ENCODE data around the gene ZNF384.
A peak's percentile ranks its signal among the peaks of the same experiment; 100 is the strongest.
"Not testable (repeated sequence)": the region's sequence is repeated elsewhere in the genome, so short reads cannot be mapped to it uniquely, and the experiment has no call there.

ZNF384 gene

GRCh38 chr12:6688999-6689882 lies at the start of gene ZNF384:
Gene ZNF384, minus strand, starts transcription at chr12:6689375. Its CDS starts 9,855 bp downstream, at chr12:6679520.
- peak; percentile 100 for DNase-seq (ENCODE audit: low spot score)

- DNase-seq (ENCODE audit: low spot score) = no peak
These were observed 47.6 kb upstream of the ZNF384 start for GRCh38 chr12:6736754-6737153.

- peak; percentile 47 for DNase-seq (ENCODE audit: low spot score)
These were observed 46.4 kb upstream of the ZNF384 start for GRCh38 chr12:6735448-6736191.

- DNase-seq (ENCODE audit: low spot score) = no peak
These were observed 45.6 kb upstream of the ZNF384 start for GRCh38 chr12:6734506-6735387.

- DNase-seq (ENCODE audit: low spot score) = no peak
These were observed 41.0 kb upstream of the ZNF384 start for GRCh38 chr12:6730169-6730568.

GRCh38 chr12:6729186-6729585 lies 40.0 kb upstream of the ZNF384 start:
- DNase-seq (ENCODE audit: low spot score) = no peak

- no peak for DNase-seq (ENCODE audit: low spot score)
These were observed 36.2 kb upstream of the ZNF384 start for GRCh38 chr12:6725350-6725749.

GRCh38 chr12:6724409-6724797 lies 35.2 kb upstream of the ZNF384 start:
- no peak for DNase-seq (ENCODE audit: low spot score)

- peak; percentile 99 for DNase-seq (ENCODE audit: low spot score)
These were observed 34.6 kb upstream of the ZNF384 start, which contains the start of gene COPS7A for GRCh38 chr12:6723607-6724408. Gene COPS7A, plus strand, starts transcription at chr12:6724046. Its CDS starts 611 bp downstream, at chr12:6724657.

GRCh38 chr12:6722863-6723262 lies 33.7 kb upstream of the ZNF384 start:
- no peak for DNase-seq (ENCODE audit: low spot score)

- no peak for DNase-seq (ENCODE audit: low spot score)
These were observed 27.8 kb upstream of the ZNF384 start for GRCh38 chr12:6716874-6717437.

- not testable (repeated sequence) for DNase-seq (ENCODE audit: low spot score)
These were observed 27.1 kb upstream of the ZNF384 start for GRCh38 chr12:6716031-6716873.

GRCh38 chr12:6708960-6709394 lies 19.8 kb upstream of the ZNF384 start:
- no peak for DNase-seq (ENCODE audit: low spot score)

- DNase-seq (ENCODE audit: low spot score) = not testable (repeated sequence)
These were observed 19.2 kb upstream of the ZNF384 start for GRCh38 chr12:6708351-6708750.

- DNase-seq (ENCODE audit: low spot score) = no peak
These were observed 14.5 kb upstream of the ZNF384 start for GRCh38 chr12:6703631-6704030.

GRCh38 chr12:6701078-6701768 lies 12.0 kb upstream of the ZNF384 start:
- DNase-seq (ENCODE audit: low spot score) = no peak

- no peak for DNase-seq (ENCODE audit: low spot score)
These were observed 11.5 kb upstream of the ZNF384 start, which contains the start of gene PIANP for GRCh38 chr12:6700646-6701051. Gene PIANP, minus strand, starts transcription at chr12:6700815. Its CDS starts 2,754 bp downstream, at chr12:6698061.

- no peak for DNase-seq (ENCODE audit: low spot score)
These were observed 10.9 kb upstream of the ZNF384 start for GRCh38 chr12:6699989-6700645.

Data from globus pallidus (tissue), 1 donor.